Muscle layer of colon (tissue), 2 donors: ENCODE data around the gene PLAGL1.
"Not testable (repeated sequence)": the region's sequence is repeated elsewhere in the genome, so short reads cannot be mapped to it uniquely, and the experiment has no call there.

Experiments used
- H3K27ac ChIP-seq: one replicate; pipeline ENCODE4 v1.7.0; 2013; ENCODE audit warnings: low read depth, mild to moderate bottlenecking, low read length, moderate library complexity
- H3K27me3 ChIP-seq, 2 donors: one replicate each; pipeline ENCODE4 v1.7.0; 2013; ENCODE audit warnings: low read length in 2 of 2, mild to moderate bottlenecking in 2 of 2; ENCODE audit not compliant: insufficient read depth in 2 of 2, control insufficient read depth in 1 of 2
- H3K36me3 ChIP-seq: one replicate; pipeline ENCODE4 v1.7.0; 2013; ENCODE audit warnings: mild to moderate bottlenecking, low read length; ENCODE audit not compliant: insufficient read depth
- H3K4me1 ChIP-seq: one replicate; pipeline ENCODE4 v1.7.0; 2013; ENCODE audit warnings: mild to moderate bottlenecking, low read length; ENCODE audit not compliant: insufficient read depth
- H3K4me3 ChIP-seq, 2 donors: one replicate each; pipeline ENCODE4 v1.7.0; 2013; ENCODE audit warnings: low read length in 2 of 2, low read depth in 1 of 2, mild to moderate bottlenecking in 1 of 2, moderate library complexity in 1 of 2
- H3K9ac ChIP-seq: one replicate; pipeline ENCODE4 v1.7.0; 2013; ENCODE audit warnings: low read length
- H3K9me3 ChIP-seq: one replicate; pipeline ENCODE4 v1.7.0; 2013; ENCODE audit warnings: mild to moderate bottlenecking, low read length
- donor health status: abdominal sarcoma.
- donor health status: Adenocarcinoma of cecum.

PLAGL1 gene, protein sequence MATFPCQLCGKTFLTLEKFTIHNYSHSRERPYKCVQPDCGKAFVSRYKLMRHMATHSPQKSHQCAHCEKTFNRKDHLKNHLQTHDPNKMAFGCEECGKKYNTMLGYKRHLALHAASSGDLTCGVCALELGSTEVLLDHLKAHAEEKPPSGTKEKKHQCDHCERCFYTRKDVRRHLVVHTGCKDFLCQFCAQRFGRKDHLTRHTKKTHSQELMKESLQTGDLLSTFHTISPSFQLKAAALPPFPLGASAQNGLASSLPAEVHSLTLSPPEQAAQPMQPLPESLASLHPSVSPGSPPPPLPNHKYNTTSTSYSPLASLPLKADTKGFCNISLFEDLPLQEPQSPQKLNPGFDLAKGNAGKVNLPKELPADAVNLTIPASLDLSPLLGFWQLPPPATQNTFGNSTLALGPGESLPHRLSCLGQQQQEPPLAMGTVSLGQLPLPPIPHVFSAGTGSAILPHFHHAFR

DNA sequence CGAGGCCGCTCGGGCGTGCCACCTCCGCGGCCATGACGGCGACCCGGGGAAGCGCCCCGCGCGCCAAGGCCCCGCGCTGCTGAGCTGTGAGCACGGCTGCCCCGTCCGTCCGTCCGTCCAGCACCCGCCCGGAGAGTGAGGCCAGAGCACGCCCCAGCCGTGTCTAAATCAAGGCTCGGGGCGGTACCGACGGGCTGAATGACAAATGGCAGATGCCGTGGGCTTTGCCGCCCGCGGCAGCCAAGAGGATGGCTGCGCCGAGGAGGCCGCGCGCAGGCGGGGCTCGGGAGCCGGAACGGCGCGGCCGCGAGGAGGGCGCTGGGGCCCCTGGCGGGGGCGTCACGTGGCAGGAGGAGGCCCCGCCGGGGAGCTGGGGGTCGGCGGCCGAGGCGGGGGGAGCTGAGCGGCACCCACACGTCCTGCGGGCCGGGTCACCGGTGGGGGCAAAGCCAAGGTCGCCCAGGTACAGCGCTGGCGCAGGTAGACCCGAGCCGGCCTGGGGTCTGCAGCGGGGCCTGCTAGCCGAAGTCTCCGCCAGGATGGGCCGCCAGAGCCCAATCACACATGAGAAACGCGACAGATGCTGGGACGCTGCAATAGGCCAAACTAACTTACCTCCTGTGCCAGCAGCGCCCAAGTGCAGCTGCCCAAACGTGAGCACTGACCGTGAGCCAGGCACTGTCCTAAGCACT is at the start of gene PLAGL1:
PLAGL1 (minus strand) TSS at position 140 of the 692 bp plus-strand sequence. CDS start 60,123 bp downstream, outside the sequence.
- H3K27me3 ChIP-seq = no peaks in the 10 kb centered on the region
- H3K27ac ChIP-seq = peak within 1 kb of the TSS; percentile 44
- H3K9me3 ChIP-seq = no peaks in the 10 kb centered on the region
- no peaks in the 10 kb centered on the region for H3K4me1 ChIP-seq
- peak within 1 kb of the TSS; percentile 40 to 50 for H3K4me3 ChIP-seq
- H3K36me3 ChIP-seq = no peaks in the 10 kb centered on the region
- H3K9ac ChIP-seq = no peak within 1 kb of the TSS

DNA sequence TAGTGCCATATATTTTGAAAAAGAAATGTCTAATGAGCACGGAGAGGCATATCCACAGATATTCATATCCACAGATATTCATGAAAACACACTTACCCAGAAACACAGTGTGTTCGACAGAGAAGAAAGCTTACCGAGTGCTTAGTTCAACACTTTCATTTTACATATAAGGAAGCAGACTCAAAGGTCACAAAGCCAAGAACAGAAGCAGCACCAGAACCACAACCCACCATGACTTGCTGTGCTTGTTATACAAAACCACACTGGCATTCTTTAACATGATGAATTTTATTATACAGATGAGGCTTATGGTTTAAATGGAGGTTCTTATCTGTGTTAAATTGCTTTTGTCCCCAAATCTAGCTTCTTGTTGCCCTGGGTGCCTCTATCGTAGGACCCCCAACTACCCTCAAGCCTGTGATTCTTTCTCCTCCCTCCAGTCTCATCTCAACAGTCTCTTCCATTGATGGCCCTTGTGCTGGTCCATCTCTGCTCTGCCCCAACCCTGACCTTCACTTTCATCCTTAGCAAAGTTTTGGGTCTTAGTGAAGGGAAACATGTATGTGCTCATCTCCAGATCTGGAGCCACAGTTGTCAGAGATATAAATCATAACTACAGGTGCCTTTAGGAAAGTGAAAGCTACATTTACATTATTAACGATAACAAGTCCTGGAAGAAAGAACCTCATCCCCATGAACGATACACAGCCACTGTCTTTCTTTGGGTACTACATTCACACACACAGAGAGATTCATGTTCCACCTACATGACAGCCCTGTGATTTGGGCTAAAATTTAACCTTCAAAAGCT is 47.3 kb upstream of the PLAGL1 start:
- H3K27ac ChIP-seq = no peak overlapping the region

DNA sequence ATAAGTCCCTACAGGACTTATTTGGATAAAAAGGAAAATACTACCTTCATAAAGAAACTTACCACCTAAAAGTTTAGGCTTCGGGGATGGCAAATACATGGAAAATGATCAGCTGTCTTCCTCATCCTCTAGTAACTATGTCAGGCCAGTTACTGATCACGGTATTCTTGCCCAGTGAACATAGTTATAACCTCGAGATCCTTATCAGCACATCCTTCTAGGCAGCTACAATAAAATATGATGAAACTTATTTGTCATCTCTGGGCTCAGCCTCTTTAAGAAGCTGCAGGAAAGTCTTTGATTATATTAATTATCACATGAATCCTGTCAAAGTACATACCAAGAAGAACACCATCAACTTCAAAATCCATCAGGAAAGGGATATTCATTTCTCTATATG is 45.5 kb upstream of the PLAGL1 start:
- Histone ChIP-seq H3K4me1 (no peaks in the 10 kb centered on the region), H3K9ac (no peak overlapping the region), H3K27me3 (no peaks in the 10 kb centered on the region), H3K36me3 (no peaks in the 10 kb centered on the region), H3K27ac (no peak overlapping the region), H3K9me3 (no peaks in the 10 kb centered on the region), H3K4me3 (no peak overlapping the region)

More for the DNA sequence above, 47.3 kb upstream of the PLAGL1 start:
- no peaks in the 10 kb centered on the region for H3K36me3 ChIP-seq
- no peak overlapping the region for H3K9ac ChIP-seq
- H3K27me3 ChIP-seq = no peaks in the 10 kb centered on the region
- H3K4me1 ChIP-seq = no peaks in the 10 kb centered on the region
- no peak overlapping the region for H3K4me3 ChIP-seq
- H3K9me3 ChIP-seq = no peaks in the 10 kb centered on the region

DNA sequence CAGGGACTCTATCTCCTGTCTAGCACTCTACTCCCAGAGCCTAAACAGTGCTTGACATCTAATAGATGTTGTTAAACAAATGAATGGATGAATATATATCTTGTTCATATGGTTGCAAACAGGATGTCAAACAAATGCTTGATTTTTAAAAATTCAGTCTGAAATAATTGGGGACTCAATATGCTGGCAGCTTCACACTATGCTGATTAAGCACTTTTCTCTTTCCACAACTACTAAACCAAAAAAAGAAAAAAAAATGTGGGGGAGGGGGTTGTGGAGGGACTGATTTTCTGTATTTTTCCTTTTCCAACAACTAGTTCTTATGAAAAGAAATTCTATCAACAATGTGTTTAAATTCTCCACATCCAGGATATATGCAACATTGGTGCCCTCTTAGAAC is 44.4 kb upstream of the PLAGL1 start:
- H3K9me3 ChIP-seq = no peaks in the 10 kb centered on the region

DNA sequence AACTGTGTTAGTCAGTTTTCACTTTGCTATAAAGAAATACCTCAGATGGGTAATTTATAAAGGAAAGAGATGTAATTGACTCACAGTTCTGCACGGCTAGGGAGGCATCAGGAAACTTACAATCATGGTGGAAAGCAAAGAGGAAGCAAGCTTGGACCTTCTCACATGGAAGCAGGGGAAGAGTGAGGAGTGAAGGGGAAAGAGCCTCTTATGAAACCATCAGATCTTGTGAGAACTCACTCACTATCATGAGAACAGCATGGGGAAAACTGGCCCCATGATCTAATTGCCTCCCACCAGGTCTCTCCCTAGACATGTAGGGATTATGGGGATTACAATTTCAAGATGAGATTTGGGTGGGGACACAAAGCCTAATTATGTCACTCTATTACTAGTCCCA is 41.3 kb upstream of the PLAGL1 start:
- Histone ChIP-seq H3K4me1 (no peaks in the 10 kb centered on the region), H3K4me3 (no peak overlapping the region), H3K27ac (no peak overlapping the region), H3K27me3 (no peaks in the 10 kb centered on the region), H3K9ac (no peak overlapping the region), H3K36me3 (no peaks in the 10 kb centered on the region), H3K9me3 (no peaks in the 10 kb centered on the region)

More for the DNA sequence above, 44.4 kb upstream of the PLAGL1 start:
- Histone ChIP-seq H3K36me3 (no peaks in the 10 kb centered on the region), H3K27ac (no peak overlapping the region), H3K4me3 (no peak overlapping the region), H3K9ac (no peak overlapping the region), H3K27me3 (no peaks in the 10 kb centered on the region), H3K4me1 (no peaks in the 10 kb centered on the region)

DNA sequence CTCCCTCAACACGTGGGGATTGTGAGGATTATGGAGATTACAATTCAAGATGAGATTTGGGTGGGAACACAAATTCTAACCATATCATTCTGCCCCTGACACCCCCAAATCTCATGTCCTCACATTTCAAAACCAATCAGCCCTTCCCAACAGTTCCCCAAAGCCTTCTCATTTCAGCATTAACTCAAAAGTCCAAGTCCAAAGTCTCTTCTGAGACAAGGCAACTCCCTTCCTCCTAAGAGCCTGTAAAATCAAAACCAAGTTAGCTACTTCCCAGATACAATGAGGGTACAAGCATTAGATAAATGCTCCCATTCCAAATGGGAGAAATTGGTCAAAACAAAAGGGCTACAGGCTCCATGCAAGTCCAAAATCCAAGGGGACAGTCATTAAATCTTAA is 39.6 kb upstream of the PLAGL1 start:
- Histone ChIP-seq H3K36me3 (no peaks in the 10 kb centered on the region), H3K27ac (no peak overlapping the region), H3K4me3 (no peak overlapping the region), H3K9ac (no peak overlapping the region), H3K27me3 (no peaks in the 10 kb centered on the region), H3K4me1 (no peaks in the 10 kb centered on the region), H3K9me3 (no peaks in the 10 kb centered on the region)

DNA sequence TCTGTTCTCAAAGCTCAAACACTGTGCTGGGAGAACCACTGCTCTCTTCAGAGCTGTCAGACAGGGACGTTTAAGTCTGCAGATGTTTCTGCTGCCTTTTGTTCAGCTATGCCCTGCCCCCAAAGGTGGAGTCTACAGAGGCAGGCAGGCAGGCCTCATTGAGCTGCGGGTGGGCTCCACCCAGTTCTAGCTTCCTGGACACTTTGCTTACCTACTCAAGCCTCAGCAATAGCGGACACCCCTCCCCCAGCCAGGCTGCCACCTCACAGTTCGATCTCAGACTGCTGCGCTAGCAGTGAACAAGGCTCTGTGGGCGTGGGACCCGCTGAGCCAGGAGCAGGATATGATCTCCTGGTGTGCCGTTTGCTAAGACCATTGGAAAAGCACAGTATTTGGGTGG is 38.6 kb upstream of the PLAGL1 start:
- not testable (repeated sequence) for H3K27me3 ChIP-seq, H3K4me1 ChIP-seq, H3K9me3 ChIP-seq

DNA sequence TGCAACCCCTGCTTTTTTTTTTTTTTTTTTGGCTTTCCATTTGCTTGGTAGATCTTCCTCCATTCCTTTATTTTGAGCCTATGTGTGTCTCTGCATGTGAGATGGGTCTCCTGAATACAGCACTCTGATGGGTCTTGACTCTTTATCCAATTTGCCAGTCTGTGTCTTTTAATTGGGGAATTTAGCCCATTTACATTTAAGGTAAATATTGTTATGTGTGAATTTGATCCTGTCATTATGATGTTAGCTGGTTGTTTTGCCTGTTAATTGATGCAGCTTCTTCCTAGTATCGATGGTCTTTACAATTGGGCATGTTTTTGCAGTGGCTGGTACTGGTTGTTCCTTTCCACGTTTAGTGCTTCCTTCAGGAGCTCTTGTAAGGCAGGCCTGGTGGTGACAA is 36.9 kb upstream of the PLAGL1 start:
- H3K36me3 ChIP-seq, H3K27ac ChIP-seq, H3K9me3 ChIP-seq, H3K4me1 ChIP-seq, H3K9ac ChIP-seq, H3K27me3 ChIP-seq, H3K4me3 ChIP-seq: not testable (repeated sequence)

More for the DNA sequence above, 38.6 kb upstream of the PLAGL1 start:
- H3K36me3 ChIP-seq, H3K4me3 ChIP-seq, H3K27ac ChIP-seq, H3K9ac ChIP-seq: not testable (repeated sequence)

DNA sequence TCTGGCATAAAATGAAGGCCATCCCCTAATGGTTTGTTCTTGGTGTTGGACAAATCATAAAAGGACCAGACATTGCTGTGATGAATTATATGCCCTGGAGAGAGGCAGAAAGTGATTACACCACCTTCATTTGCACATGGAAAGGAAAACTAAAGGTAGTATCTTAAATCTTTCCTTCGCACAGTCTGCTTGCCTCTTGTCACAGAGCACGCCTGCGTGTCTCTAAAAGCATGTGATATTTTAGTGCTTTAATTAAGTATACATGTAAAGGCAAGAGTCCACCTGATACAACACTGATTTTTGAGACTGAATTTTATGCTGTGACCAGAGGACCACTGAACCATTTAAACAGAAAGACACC is 28.8 kb upstream of the PLAGL1 start:
- H3K9me3 ChIP-seq = no peaks in the 10 kb centered on the region
- no peak overlapping the region for H3K9ac ChIP-seq
- H3K4me3 ChIP-seq = peak overlapping the region in 1 of 2 donors; percentile 44
- H3K27ac ChIP-seq = peak overlapping the region; percentile 0
- H3K27me3 ChIP-seq = no peaks in the 10 kb centered on the region
- no peaks in the 10 kb centered on the region for H3K4me1 ChIP-seq
- no peaks in the 10 kb centered on the region for H3K36me3 ChIP-seq

DNA sequence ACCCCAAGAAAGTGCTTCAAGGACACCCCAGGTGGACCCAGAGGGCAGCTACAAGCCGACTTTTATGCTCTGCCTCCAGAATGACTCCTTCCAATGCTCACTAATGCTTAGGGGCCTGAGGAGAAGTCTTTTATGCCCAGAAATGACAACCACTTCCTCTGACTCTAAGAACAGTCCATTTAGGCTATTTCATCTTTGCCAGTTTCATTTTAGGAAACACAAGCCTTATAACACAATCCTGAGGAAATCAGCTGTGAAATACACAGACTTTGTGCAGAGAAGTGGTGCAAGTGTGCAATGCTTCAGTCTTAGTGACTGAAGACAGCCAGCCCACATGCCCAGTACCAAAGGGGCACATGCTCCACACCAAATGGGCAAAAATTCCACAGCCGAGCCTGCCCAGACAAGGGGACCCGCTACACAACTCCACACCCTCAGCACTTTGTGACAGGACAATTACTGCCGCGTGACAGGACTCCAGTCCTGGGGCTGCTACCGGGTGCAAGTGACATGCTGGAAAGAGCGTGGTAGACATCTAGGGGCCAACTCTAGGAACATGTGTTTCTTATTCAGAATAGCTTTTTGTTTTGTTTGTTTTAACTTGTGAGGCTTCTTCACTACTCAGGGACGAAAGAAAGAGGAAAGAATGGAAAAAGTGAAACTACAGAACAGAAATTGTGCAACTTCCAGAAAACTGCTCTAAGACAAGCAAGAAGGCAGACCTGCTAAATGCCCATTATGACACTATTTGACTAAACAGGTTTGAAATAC is 28.2 kb upstream of the PLAGL1 start:
- H3K36me3 ChIP-seq = no peaks in the 10 kb centered on the region
- H3K27ac ChIP-seq = peak overlapping the region; percentile 0
- no peaks in the 10 kb centered on the region for H3K9me3 ChIP-seq
- H3K9ac ChIP-seq = no peak overlapping the region
- H3K4me1 ChIP-seq = no peaks in the 10 kb centered on the region
- H3K4me3 ChIP-seq = peak overlapping the region in 1 of 2 donors; percentile 44
- no peaks in the 10 kb centered on the region for H3K27me3 ChIP-seq

DNA sequence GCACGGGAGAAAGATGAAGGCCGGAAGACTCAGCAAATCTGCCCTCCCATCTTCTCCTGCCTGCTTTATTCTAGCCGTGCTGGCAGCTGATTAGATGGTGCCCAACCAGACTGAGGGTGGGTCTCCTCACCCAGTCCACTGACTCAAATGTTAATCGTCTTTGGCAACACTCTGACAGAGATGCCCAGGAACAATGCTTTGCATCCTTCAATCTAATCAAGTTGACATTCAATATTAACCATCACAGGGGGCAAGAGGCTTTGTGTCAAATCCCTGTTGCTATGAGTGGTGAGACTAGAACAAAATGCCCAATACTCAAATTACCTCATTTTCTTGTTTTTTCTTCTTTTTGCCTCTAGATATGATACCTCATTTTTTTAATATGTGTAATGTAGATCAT is 27.4 kb upstream of the PLAGL1 start:
- no peaks in the 10 kb centered on the region for H3K27me3 ChIP-seq
- H3K36me3 ChIP-seq = no peaks in the 10 kb centered on the region
- H3K9ac ChIP-seq = no peak overlapping the region
- no peaks in the 10 kb centered on the region for H3K4me1 ChIP-seq
- H3K27ac ChIP-seq = no peak overlapping the region
- H3K4me3 ChIP-seq = no peak overlapping the region
- H3K9me3 ChIP-seq = no peaks in the 10 kb centered on the region
